ENCODE measurements around the gene DNMT1.

DNMT1 gene

DNA sequence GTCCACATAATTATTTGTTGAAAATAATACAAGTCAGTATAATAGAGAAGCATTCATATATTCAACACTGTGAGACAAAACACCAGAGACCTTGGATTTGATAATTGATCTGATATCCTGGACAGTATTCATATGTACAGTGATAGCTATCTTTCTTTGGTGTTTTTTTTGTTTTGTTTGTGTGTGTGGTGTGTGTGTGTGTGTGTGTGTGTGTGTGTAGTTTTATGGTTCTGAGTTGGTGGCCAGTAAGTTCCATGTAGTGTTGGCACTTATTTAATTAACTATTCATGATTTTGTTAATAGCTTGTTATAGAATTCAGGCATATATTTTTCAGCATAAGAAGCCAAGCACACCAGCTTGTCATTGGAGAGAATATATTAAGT, 90.6 kb downstream of the DNMT1 start:
- POLR2A ChIA-PET (ENCODE audit: low non-redundant PET): no interaction called here
- DNase-seq (ENCODE audit: low spot score): no peak
- TF ChIP-seq, protein P1, sequence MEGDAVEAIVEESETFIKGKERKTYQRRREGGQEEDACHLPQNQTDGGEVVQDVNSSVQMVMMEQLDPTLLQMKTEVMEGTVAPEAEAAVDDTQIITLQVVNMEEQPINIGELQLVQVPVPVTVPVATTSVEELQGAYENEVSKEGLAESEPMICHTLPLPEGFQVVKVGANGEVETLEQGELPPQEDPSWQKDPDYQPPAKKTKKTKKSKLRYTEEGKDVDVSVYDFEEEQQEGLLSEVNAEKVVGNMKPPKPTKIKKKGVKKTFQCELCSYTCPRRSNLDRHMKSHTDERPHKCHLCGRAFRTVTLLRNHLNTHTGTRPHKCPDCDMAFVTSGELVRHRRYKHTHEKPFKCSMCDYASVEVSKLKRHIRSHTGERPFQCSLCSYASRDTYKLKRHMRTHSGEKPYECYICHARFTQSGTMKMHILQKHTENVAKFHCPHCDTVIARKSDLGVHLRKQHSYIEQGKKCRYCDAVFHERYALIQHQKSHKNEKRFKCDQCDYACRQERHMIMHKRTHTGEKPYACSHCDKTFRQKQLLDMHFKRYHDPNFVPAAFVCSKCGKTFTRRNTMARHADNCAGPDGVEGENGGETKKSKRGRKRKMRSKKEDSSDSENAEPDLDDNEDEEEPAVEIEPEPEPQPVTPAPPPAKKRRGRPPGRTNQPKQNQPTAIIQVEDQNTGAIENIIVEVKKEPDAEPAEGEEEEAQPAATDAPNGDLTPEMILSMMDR (conservative IDR thresholded peaks at IDR 0.05; ENCODE audit: low read depth): no peak
- CTCF ChIA-PET: interaction anchor here (0.7 kb wide), 1 partner anchor 9 kb away, joined by 3 read pairs; no protein-coding TSS in a partner anchor
- no peak overlapping the region for H3K27ac ChIP-seq

DNA sequence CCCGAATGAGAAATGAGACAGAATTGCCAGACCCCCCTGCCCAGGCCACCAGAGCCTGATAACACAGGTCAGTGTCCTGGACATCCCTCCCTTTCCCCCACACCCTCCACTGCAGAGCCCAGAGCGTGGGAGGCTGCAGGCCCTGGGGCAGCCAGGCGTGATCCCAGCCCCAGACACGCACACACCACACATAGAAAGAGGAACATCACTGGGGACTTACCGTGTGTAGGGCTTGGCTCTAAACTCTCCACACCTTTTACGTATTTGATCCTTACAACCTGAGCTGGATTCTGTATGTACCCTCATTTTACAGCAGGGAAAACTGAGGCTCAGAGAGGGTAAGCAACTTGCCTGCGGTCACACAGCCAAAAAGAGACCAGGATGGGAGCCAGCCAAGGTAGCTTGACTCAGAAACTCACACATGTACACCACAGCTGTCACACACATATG, 91.9 kb downstream of the DNMT1 start:
- no peak for DNase-seq (ENCODE audit: low spot score)
- POLR2A ChIA-PET (ENCODE audit: low non-redundant PET): no interaction called here
- CTCF ChIA-PET: interaction anchor here (0.6 kb wide), 1 partner anchor 36 kb away, joined by 4 read pairs; no protein-coding TSS in a partner anchor
- TF ChIP-seq, protein P1 (conservative IDR thresholded peaks at IDR 0.05; ENCODE audit: low read depth): no peak
- no peak overlapping the region for H3K27ac ChIP-seq

DNA sequence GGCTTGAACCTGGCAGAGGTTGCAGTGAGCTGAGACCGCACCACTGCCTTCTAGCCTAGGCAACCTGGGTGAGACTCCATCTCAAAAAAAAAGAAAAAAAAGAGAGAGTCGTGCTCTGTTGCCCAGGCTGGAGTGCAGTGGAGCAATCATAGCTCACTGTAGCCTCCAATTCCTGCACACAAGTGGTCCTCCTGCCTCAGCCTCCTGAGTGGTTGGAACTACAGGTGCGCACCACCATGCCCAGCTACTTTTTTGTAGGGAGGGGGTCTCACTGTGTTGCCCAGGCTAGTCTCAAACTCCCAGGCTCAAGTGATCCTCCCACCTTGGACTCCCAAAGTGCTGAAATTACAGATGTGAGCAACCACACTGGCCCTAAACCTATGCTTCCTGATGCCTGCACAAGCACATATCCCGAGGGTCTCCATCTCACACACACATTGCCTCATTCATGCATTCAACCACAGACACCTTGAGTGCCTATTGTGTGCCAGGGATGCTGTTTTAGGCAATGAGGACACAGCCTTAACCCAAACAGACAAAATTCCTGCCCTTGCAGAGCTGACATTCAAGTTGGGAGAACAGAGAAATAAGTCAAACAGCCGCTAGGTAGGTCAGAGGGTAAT, 94.5 kb downstream of the DNMT1 start:
- no peak for DNase-seq (ENCODE audit: low spot score)
- ChIA-PET CTCF (interaction anchor here (0.6 to 1.1 kb wide), 3 partner anchors 30 to 1194 kb away, joined by 3 to 4 read pairs (median 3); no protein-coding TSS in a partner anchor), POLR2A (ENCODE audit: low non-redundant PET) (interaction anchor here (0.7 kb wide), 1 partner anchor 14 kb away, joined by 15 read pairs; no protein-coding TSS in a partner anchor)
- TF ChIP-seq, protein P1 (conservative IDR thresholded peaks at IDR 0.05; ENCODE audit: low read depth): no peak
- H3K27ac ChIP-seq: no peak overlapping the region

DNA sequence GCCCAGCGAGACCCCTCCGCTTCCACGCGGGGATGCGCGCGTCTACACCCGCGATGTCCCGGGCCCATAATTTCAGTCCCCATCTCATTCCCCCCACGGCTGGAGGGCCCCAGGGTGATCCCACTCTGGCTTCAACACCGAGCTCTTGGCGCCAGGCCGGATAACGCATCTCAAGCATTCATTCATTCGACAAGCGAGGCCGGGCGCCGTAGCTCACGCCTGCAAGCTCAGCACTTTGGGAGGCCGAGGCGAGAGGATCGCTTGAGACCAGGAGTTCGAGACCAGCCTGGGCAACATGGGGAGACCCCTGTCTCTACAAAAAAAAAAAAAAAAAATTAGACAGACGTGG, 98.2 kb downstream of the DNMT1 start:
- POLR2A ChIA-PET (ENCODE audit: low non-redundant PET): interaction anchor here (0.9 kb wide), 1 partner anchor 10 kb away, joined by 3 read pairs; the partner anchor contains the start of gene PPAN

DNA sequence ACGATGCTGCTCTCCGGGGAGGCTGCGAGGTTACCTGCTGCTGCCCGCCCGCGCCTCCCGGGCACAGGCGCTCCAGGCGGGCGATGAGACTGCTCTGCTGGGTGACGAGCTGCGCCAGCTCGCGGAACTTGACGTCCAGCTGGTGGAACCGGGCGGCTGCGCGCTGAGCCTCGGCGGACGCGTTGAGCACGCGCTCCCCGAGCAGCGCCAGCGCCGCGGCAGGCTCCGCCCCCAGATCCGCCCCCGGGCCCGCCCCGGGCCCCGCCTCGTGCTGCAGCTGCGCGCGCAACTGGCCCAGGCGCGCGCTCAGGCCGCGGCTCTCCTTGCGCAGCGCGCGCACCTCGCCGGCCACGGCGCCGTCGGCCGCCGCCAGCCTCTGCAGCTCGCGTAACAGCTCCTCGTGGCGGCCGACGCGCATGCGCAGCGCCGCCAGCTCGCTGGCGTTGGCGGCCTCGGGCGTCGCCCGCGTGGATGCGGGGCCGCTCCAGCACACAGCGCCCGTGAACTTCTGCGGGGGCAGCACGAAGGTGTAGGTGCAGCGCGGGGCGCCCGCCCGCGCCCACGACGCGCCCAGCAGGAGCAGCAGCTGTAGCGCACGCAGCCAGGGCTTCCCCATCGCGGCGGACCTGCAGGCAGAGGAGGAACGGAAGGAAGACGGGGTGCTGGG, 98.7 kb downstream of the DNMT1 start:
- peak overlapping the region; percentile 77 for H3K27ac ChIP-seq
- CTCF ChIA-PET: interaction anchor here (0.6 to 0.8 kb wide), 4 partner anchors 61 to 246 kb away, joined by 3 to 6 read pairs (median 4); no protein-coding TSS in a partner anchor
- POLR2A ChIA-PET (ENCODE audit: low non-redundant PET): interaction anchor here (0.6 to 0.9 kb wide), 2 partner anchors 10 to 13 kb away, joined by 3 to 4 read pairs; partner anchors contain the start of gene PPAN
- peak; percentile 97 for DNase-seq (ENCODE audit: low spot score)
- TF ChIP-seq, protein P1 (conservative IDR thresholded peaks at IDR 0.05; ENCODE audit: low read depth): no peak

More for the DNA sequence above, 98.2 kb downstream of the DNMT1 start:
- no peak for DNase-seq (ENCODE audit: low spot score)
- peak overlapping the region; percentile 77 for H3K27ac ChIP-seq
- TF ChIP-seq, protein P1 (conservative IDR thresholded peaks at IDR 0.05; ENCODE audit: low read depth): no peak
- CTCF ChIA-PET: interaction anchor here (0.6 to 0.8 kb wide), 2 partner anchors 61 to 246 kb away, joined by 3 to 6 read pairs; no protein-coding TSS in a partner anchor

DNA sequence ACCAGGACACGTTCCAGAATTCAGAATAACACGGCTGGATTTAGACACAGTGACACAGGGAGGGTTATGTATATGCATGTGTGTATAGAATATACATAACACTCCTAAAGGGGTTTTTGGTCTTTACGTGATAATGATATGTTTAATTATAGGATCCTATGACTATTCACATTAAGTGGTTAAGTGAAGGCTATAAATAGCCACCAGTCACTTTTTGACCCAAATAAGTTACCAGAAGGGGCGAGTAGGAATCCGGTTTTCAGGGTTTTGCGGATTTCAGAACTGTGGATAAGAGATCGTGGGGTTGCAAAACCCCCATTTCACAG, 99.2 kb downstream of the DNMT1 start:
- H3K27ac ChIP-seq: peak overlapping the region; percentile 77
- TF ChIP-seq, protein P1 (conservative IDR thresholded peaks at IDR 0.05; ENCODE audit: low read depth): no peak
- DNase-seq (ENCODE audit: low spot score): no peak
- CTCF ChIA-PET: interaction anchor here (0.6 kb wide), 2 partner anchors 154 to 163 kb away, joined by 3 to 4 read pairs; no protein-coding TSS in a partner anchor
- POLR2A ChIA-PET (ENCODE audit: low non-redundant PET): interaction anchor here (0.6 kb wide), 1 partner anchor 12 kb away, joined by 4 read pairs; no protein-coding TSS in a partner anchor

Data from RWPE1 (cell line).